ENCODE data around the gene CAPN13.
A peak's percentile ranks its signal among the peaks of the same experiment; 100 is the strongest.
"Not testable (repeated sequence)": the region's sequence is repeated elsewhere in the genome, so short reads cannot be mapped to it uniquely, and the experiment has no call there.

CAPN13 gene

GRCh38 chr2:30697242-30698103 lies 109.8 kb downstream of the CAPN13 start:
- not testable (repeated sequence) for DNase-seq

- DNase-seq, result no peak
Measured at GRCh38 chr2:30695749-30696148, 111.5 kb downstream of the CAPN13 start.

GRCh38 chr2:30694286-30695055 lies 112.8 kb downstream of the CAPN13 start:
- no peak for DNase-seq

- DNase-seq, result no peak
Measured at GRCh38 chr2:30693821-30694281, 113.4 kb downstream of the CAPN13 start.

- no peak for DNase-seq
Measured at GRCh38 chr2:30692829-30693275, 114.4 kb downstream of the CAPN13 start.

- no peak for DNase-seq
Measured at GRCh38 chr2:30691948-30692828, 115.1 kb downstream of the CAPN13 start.

GRCh38 chr2:30691091-30691947 lies 115.9 kb downstream of the CAPN13 start:
- DNase-seq, result no peak

GRCh38 chr2:30690126-30690561 lies 117.1 kb downstream of the CAPN13 start:
- no peak for DNase-seq

- DNase-seq, result no peak
Measured at GRCh38 chr2:30689496-30690125, 117.6 kb downstream of the CAPN13 start.

GRCh38 chr2:30688956-30689401 lies 118.3 kb downstream of the CAPN13 start:
- DNase-seq, result no peak

GRCh38 chr2:30686669-30687068 lies 120.6 kb downstream of the CAPN13 start:
- DNase-seq, result no peak

- no peak for DNase-seq
Measured at GRCh38 chr2:30686000-30686399, 121.2 kb downstream of the CAPN13 start.

- DNase-seq, result no peak
Measured at GRCh38 chr2:30684996-30685395, 122.2 kb downstream of the CAPN13 start.

- no peak for DNase-seq
Measured at GRCh38 chr2:30684516-30684915, 122.7 kb downstream of the CAPN13 start.

- no peak for DNase-seq
Measured at GRCh38 chr2:30684026-30684425, 123.2 kb downstream of the CAPN13 start.

- DNase-seq, result no peak
Measured at GRCh38 chr2:30683236-30683956, 123.8 kb downstream of the CAPN13 start.

- no peak for DNase-seq
Measured at GRCh38 chr2:30681022-30681421, 126.2 kb downstream of the CAPN13 start.

GRCh38 chr2:30680121-30680520 lies 127.1 kb downstream of the CAPN13 start:
- no peak for DNase-seq

- peak; percentile 22 for DNase-seq
Measured at GRCh38 chr2:30679426-30680088, 127.7 kb downstream of the CAPN13 start.
